ENCODE measurements around the gene IFI35. TPM values are rescaled to one million over a fixed set of nuclear protein-coding genes. Genes with fewer than 3 reads are reported as not detected.
"Not testable (repeated sequence)": the region's sequence is repeated elsewhere in the genome, so short reads cannot be mapped to it uniquely, and the experiment has no call there.

The IFI35 gene
- total RNA-seq, 2 donors from 2014 or later, result 16.2 to 19.5 TPM

DNA sequence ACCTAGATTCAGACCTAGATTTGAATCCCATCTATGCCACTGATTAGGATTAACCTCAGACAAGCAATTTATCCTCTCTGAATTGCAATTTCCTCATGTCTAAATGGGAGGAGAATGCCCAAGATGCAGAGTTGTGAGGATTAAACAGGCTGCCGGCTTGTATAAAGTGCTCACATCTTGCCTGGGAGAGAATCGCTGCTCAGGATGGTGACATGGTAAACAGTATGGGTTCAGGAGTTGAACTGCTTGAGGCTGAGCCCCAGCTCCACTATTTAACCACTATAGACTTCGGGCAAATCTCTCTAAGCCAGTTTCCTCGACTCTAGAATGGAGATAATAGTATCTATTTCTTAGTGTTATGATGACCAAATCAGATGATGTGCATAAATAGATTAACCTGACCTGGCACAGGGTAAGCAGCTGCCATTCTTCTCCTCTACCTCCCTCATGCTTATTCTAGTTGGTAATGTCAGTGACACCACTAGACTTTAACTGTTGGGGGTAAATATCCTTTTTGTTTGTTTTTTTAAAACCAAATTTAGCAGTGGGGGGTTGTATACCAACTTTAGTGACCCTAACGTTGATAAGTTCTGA lies 9.1 kb upstream of the IFI35 start:
- Histone ChIP-seq H3K27me3 (no peaks in the 10 kb centered on the region), H3K36me3 (replicated peaks in 1 of 2; ENCODE audit: insufficient read depth in 1 of 2, low read depth in 2 of 2) (peaks cover 0 to 3% of the 10 kb centered on the region in 2 donors), H3K27ac (peak overlapping the region in 3 of 4 donors; percentile 84 to 93 (median 90)), H3K4me3 (no peak overlapping the region), H3K9me3 (no peaks in the 10 kb centered on the region), H3K4me1 (peaks cover 35% of the 10 kb centered on the region)
- no peak for DNase-seq
- intact Hi-C loops (cut with DNase I), result no loop called here
- no peak for TF ChIP-seq POLR2A (IDR thresholded peaks at IDR 0.05)
- TF ChIP-seq, protein P1, sequence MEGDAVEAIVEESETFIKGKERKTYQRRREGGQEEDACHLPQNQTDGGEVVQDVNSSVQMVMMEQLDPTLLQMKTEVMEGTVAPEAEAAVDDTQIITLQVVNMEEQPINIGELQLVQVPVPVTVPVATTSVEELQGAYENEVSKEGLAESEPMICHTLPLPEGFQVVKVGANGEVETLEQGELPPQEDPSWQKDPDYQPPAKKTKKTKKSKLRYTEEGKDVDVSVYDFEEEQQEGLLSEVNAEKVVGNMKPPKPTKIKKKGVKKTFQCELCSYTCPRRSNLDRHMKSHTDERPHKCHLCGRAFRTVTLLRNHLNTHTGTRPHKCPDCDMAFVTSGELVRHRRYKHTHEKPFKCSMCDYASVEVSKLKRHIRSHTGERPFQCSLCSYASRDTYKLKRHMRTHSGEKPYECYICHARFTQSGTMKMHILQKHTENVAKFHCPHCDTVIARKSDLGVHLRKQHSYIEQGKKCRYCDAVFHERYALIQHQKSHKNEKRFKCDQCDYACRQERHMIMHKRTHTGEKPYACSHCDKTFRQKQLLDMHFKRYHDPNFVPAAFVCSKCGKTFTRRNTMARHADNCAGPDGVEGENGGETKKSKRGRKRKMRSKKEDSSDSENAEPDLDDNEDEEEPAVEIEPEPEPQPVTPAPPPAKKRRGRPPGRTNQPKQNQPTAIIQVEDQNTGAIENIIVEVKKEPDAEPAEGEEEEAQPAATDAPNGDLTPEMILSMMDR (IDR thresholded peaks at IDR 0.05), result no peak
- 5 to 7% methylated on average over 5 of the region's 5 CpGs for WGBS, 2 donors
- no peak for ATAC-seq

DNA sequence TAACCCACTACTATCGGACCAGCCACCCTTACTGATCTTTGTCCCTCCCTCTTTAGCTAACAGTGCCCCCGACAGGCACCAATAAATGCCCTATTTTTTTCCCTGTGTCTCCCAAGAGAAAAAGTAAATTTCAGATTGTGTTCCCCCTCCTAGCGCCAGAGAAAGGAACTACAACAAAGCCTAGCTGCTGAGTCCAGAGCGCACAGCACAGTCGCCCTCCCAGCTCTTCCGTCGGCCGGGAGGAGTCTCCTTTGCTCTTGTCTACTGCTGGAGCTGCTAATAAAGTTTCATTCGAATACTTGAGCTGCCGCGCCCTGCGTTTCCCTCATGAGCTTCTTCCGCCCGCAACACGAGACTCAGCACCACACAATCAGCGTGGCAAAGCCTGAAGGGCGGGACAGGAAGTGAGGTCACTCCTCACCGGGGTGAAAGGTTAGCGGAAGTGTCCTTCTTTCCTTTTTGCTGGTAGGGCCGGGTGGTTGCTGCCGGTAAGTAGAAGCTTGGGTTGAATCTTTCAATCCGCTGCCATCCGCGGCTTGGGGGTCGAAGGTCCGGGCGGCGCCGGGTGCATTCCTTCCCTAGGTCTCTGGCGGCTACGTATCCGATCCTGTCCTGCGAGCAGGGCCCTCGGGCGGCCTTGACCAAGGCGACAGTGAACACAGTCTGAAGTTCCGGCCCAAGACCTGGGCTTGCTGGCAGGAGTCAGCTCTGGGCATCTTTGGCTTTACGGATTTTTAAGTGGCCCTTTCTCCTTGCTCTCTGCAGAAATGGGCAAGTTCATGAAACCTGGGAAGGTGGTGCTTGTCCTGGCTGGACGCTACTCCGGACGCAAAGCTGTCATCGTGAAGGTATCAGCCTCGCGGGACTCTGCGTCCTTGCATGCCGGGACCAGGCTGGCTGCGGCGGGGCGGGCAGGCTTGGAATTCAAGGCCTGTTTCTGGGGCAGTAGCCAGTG lies 8.3 kb upstream of the IFI35 start, which contains the start of gene RPL27:
Gene RPL27 (plus strand): TSS at position 436 of the 955 bp plus-strand sequence. CDS start 332 bp downstream, at position 768.
- Histone ChIP-seq H3K4me3 (peak within 1 kb of the TSS; percentile 44 to 94), H3K36me3 (replicated peaks in 1 of 2; ENCODE audit: insufficient read depth in 1 of 2, low read depth in 2 of 2) (peaks cover 0 to 11% of the 10 kb centered on the region in 2 donors), H3K27ac (peak within 1 kb of the TSS; percentile 84 to 93 (median 92)), H3K27me3 (no peaks in the 10 kb centered on the region), H3K4me1 (peaks cover 35% of the 10 kb centered on the region), H3K9me3 (no peaks in the 10 kb centered on the region)
- TF ChIP-seq, protein P1 (IDR thresholded peaks at IDR 0.05), result peak; percentile 84 to 98 (median 96)
- TF ChIP-seq POLR2A (IDR thresholded peaks at IDR 0.05), result peak in 2 of 3 donors; percentile 88 to 90
- ATAC-seq (peak; percentile 97), DNase-seq (peak; percentile 98 to 100 (median 99))
- WGBS, 2 donors, result 0 to 1% methylated on average over 38 to 49 of the region's 49 CpGs
- intact Hi-C loops (cut with DNase I), result no loop called here

DNA sequence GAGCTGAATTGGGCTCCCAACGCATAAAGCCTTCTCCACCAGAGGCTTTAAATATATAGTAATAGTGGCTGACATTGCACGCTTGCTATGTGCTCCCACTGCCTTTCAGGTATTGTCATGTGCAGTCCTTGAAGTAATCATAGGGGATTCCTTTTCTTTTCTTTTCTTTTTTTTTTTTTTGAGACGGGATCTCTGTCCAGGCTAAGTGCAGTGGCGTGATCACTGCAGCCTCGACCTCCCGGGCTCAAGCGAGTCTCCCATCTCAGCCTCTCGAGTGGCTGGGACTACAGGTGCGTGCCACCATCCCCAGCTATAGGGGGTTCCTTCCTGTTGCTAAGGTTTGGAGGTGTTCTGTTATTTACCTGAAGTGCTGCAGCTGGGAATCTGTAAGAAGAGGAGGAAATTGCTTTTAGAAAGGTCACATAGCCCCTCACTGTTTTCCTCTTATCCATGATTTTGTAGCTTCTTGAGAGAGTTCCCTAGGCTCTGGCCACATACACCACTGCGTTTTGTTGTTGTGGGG lies 7.5 kb upstream of the IFI35 start:
- TF ChIP-seq POLR2A (IDR thresholded peaks at IDR 0.05), result no peak
- TF ChIP-seq, protein P1 (IDR thresholded peaks at IDR 0.05), result no peak
- intact Hi-C loops (cut with DNase I), result no loop called here
- Histone ChIP-seq H3K9me3 (no peaks in the 10 kb centered on the region), H3K4me1 (peaks cover 35% of the 10 kb centered on the region), H3K27me3 (no peaks in the 10 kb centered on the region), H3K36me3 (replicated peaks in 1 of 2; ENCODE audit: insufficient read depth in 1 of 2, low read depth in 2 of 2) (peaks cover 0 to 11% of the 10 kb centered on the region in 2 donors), H3K27ac (peak overlapping the region; percentile 84 to 93 (median 92)), H3K4me3 (peak overlapping the region; percentile 44 to 94)
- ATAC-seq (no peak), DNase-seq (no peak)
- WGBS, 2 donors, result 6 to 7% methylated on average over 9 to 10 of the region's 10 CpGs

DNA sequence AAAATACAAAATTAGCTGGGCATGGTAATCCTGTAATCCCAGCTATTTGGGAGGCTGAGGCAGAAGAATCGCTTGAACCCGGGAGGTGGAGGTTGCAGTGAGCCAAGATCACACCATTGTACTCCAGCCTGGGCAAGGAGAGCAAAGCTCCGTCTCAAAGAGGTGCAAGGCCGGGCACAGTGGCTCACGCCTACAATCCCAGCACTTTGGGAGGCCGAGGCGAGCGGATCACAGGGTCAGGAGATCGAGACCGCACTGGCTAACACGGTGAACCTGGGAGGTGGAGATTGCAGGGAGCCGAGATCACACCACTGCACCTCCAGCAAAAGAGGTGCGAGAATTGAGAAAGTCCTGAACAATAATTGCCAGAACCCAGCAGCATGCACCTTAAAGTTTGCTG lies 5.7 kb upstream of the IFI35 start:
- H3K27ac ChIP-seq; DNase-seq; intact Hi-C loops (cut with DNase I); H3K27me3 ChIP-seq; H3K9me3 ChIP-seq; ATAC-seq; H3K4me3 ChIP-seq: not testable (repeated sequence)
- H3K4me1 ChIP-seq, result peaks cover 35% of the 10 kb centered on the region
- WGBS, 2 donors, result 90 to 91% methylated on average over 13 of the region's 13 CpGs
- peaks cover 0 to 11% of the 10 kb centered on the region in 2 donors for H3K36me3 ChIP-seq (replicated peaks in 1 of 2; ENCODE audit: insufficient read depth in 1 of 2, low read depth in 2 of 2)

Measured in body of pancreas (tissue), 4 donors.